SJCRH30 (cell line): Measurements from ENCODE around the gene CPT2. TPM values are rescaled to one million over a fixed set of nuclear protein-coding genes. Genes with fewer than 3 reads are reported as not detected.

Source experiments
- DNase-seq, 2 experiments: peaks; one replicate each; pipeline ENCODE4 v3.0.0-alpha.2; 2015 to 2020
- H3K27ac ChIP-seq: fragments of 250-450 bp; sonication (Bioruptor Pico); 2 replicates; pipeline ENCODE4 v1.5.1; 2020; ENCODE audit warnings: mild to moderate bottlenecking, moderate library complexity
- H3K27me3 ChIP-seq: fragments of 250-450 bp; sonication (Bioruptor Pico); 2 replicates; pipeline ENCODE4 v1.5.1; 2020; ENCODE audit warnings: mild to moderate bottlenecking, moderate library complexity
- H3K36me3 ChIP-seq: fragments of 250-450 bp; sonication (Bioruptor Pico); 2 replicates; pipeline ENCODE4 v1.5.1; 2020; ENCODE audit warnings: mild to moderate bottlenecking, moderate library complexity
- H3K4me1 ChIP-seq: fragments of 250-450 bp; sonication (Bioruptor Pico); 2 replicates; pipeline ENCODE4 v1.5.1; 2020; ENCODE audit warnings: mild to moderate bottlenecking, moderate library complexity
- H3K4me3 ChIP-seq: fragments of 250-450 bp; sonication (Bioruptor Pico); 2 replicates; pipeline ENCODE4 v1.5.1; 2020; ENCODE audit warnings: mild to moderate bottlenecking, moderate library complexity
- H3K9me3 ChIP-seq: fragments of 250-450 bp; sonication (Bioruptor Pico); replicated peaks from 2 replicates; pipeline ENCODE4 v1.5.1; 2020; ENCODE audit warnings: mild to moderate bottlenecking, moderate library complexity
- total RNA-seq: library from RNA; depleted of rRNA; stranded (reverse); fragments of >200 nt; shearing (Covaris generic); gene quantifications from 2 replicates; pipeline ENCODE4 v1.2.3, GENCODE V29; 2014

The CPT2 gene
- total RNA-seq, 1 experiment from 2014 or later, result 20.0 TPM

DNA sequence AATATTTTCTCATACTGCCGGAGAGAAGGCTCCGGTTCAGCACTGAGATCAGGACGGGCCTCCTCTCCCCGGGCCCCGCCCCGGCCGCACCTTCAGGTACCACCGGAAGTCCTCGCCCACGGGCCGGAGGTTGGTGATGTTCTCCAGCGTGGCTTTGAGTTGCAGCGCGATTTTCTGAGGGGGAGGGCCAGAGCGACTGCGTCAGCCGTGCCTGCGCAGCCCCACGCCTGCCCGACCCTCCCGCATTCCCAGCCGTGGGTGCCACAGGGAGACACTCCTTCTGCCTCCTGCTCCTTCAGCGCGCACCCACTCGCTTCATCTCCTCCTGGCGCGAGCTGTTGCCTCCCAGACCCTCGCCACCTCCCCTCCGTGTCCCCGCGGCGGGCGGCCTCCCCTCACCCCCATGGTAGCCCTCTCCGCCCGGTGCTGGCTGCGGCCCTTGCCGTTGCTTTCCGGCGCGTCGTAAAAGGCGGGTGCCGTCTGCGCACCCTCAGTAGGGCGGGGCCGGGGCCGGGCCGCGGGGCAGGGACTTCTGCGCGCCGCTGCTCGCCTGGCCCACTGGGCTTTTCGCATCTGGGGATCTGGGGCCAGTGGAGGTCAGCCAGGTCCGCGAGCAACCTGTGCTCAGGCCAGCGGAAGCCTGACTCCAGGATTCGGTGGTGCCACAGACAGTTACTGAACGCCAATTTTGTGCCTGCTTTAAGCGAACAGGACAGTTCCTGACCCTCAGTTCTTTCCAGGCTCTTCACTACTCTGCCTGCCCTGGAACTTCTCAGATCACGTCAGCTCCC is 23.7 kb downstream of the CPT2 start, which contains the start of gene CZIB:
Gene CZIB, minus strand, starts transcription at position 464 of the 791 bp plus-strand sequence. Its CDS starts 59 bp downstream, at position 405.
- H3K4me3 ChIP-seq, result peak within 1 kb of the TSS; percentile 87
- no peaks in the 10 kb centered on the region for H3K27me3 ChIP-seq
- H3K27ac ChIP-seq, result peak within 1 kb of the TSS; percentile 82
- peak; percentile 93 to 94 for DNase-seq
- H3K36me3 ChIP-seq, result 0 out of 2 replicates have a peak, but pooled peaks cover 2% of the 10 kb centered on the region
- H3K9me3 ChIP-seq, result no peaks in the 10 kb centered on the region
- no peaks in the 10 kb centered on the region for H3K4me1 ChIP-seq

DNA sequence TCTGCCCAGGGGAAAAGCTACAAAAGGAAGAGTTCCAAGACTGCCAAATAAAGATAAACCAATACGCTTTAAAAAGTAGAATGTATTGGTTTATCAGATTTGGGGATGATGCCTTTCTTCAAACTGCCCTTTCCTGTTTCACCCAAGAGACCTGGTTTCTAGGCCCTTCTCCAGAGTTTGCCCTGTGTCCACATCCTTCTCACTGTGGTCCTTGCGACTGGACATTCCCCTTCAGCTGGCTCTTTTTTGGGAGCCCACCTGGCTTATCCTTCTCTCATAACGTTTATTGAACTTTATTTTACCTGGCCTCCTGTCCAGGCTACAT is 24.3 kb downstream of the CPT2 start:
- no peaks in the 10 kb centered on the region for H3K27me3 ChIP-seq
- H3K36me3 ChIP-seq, result no peaks in the 10 kb centered on the region
- H3K4me1 ChIP-seq, result no peaks in the 10 kb centered on the region
- peak overlapping the region; percentile 82 for H3K27ac ChIP-seq
- no peak for DNase-seq
- peak overlapping the region; percentile 87 for H3K4me3 ChIP-seq
- no peaks in the 10 kb centered on the region for H3K9me3 ChIP-seq

DNA sequence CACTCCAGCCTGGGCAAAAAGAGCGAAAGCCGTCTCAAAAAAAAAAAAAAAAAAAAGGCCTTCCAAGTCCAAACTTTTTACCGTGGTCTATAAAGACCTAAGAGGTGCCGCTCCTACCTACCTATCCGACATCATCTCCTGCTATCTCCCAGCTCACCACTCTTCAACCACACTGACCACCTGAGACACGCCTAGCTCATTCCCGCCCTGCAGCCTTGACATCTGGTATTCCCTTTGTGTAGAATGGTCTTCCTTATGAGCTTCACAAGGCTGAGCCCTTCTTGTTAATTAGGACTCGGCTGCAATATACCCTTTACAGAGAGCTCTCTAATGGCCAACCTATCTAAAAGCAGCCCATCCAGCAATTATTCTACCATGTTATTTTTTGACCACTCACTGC is 41.0 kb downstream of the CPT2 start:
- Histone ChIP-seq H3K36me3 (peaks cover 27% of the 10 kb centered on the region), H3K4me3 (peak overlapping the region; percentile 91), H3K4me1 (peaks cover 3% of the 10 kb centered on the region; the same call in 1 of the 2 replicates), H3K27me3 (no peaks in the 10 kb centered on the region), H3K27ac (peak overlapping the region; percentile 59), H3K9me3 (no peaks in the 10 kb centered on the region)
- DNase-seq, result peak in 1 of 2 experiments; percentile 13

DNA sequence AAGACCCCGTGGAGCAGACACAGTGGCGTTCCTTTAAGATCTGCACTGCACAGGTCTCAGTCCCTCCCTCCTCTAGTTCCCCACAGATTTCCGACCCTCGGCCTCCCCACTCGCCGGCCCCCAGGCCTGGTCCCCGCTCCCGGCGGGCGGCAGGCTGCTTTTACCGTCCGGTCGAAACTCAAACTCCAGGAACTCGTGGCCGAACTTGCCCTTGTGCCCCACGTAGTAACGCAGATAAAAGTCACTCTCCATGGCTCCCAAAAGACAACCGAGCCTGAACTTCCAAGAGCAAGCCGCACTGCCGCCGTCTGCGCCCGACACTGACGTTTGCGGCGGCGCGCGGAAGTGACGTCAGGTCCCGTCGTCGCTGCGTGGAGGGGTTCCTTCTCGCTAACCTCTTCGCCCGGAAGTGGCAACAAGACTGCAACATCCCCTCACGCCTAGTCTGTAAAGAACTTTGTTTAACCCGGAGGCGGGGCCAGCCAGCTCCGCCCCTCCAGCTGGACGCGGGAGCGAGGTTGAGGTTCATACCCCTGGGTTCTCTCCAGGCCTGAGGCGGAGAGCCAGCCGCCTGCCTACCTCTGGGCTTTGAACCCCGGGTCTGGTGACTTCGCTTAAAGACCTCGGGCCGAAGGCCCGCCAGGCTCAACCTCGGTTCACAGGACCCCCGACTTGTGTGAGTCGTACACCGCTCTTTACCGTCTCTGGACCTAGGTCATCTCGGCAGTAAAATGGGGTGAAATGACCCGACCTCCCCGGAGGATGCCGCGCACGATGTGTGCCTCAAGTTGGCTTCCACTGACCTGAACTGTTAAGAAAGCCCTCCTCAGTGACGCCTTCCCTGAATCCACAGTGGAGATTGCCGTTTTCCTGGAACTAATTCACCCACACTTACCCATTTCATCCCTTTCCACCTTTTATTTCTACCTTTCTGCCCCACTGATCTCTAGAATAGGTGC is 41.9 kb downstream of the CPT2 start, which contains the start of gene MAGOH:
Gene MAGOH, minus strand, starts transcription at position 322 of the 959 bp plus-strand sequence. Its CDS starts 70 bp downstream, at position 252.
- peaks cover 21% of the 10 kb centered on the region for H3K36me3 ChIP-seq
- peaks cover 3% of the 10 kb centered on the region; the same call in 1 of the 2 replicates for H3K4me1 ChIP-seq
- peak within 1 kb of the TSS; percentile 91 for H3K4me3 ChIP-seq
- peak; percentile 97 for DNase-seq
- H3K27me3 ChIP-seq, result no peaks in the 10 kb centered on the region
- H3K27ac ChIP-seq, result peak within 1 kb of the TSS; percentile 59
- H3K9me3 ChIP-seq, result no peaks in the 10 kb centered on the region

GRCh38 chr1:53241828-53242227 is 45.2 kb downstream of the CPT2 start:
- no peak for DNase-seq
- Histone ChIP-seq H3K9me3 (no peaks in the 10 kb centered on the region), H3K36me3 (no peaks in the 10 kb centered on the region; the same call in 1 of the 2 replicates), H3K27me3 (no peaks in the 10 kb centered on the region), H3K4me3 (no peak overlapping the region), H3K4me1 (peaks cover 3% of the 10 kb centered on the region; the same call in 1 of the 2 replicates), H3K27ac (no peak overlapping the region)

DNA sequence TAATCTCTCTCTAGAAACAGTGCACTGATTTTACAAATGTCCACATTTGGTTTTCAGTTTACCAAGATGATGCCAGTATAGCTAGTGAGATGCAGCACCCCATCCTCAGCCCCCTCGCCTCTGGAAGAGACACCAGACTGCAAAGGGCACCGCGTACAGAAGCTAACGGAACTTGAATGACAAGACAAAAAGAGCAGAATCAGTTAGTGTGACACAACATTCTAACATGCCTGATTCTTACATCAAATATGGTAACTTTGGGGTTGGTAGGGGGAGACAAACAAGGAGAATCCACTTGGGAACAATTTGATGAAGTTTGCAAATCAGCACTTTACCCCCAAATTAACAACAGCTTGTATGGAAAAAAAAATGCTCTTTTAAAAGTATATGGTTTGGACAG is 45.8 kb downstream of the CPT2 start:
- no peaks in the 10 kb centered on the region; the same call in 1 of the 2 replicates for H3K36me3 ChIP-seq
- no peak overlapping the region for H3K27ac ChIP-seq
- H3K4me3 ChIP-seq, result no peak overlapping the region
- H3K27me3 ChIP-seq, result no peaks in the 10 kb centered on the region
- no peak for DNase-seq
- peaks cover 3% of the 10 kb centered on the region; the same call in 1 of the 2 replicates for H3K4me1 ChIP-seq
- H3K9me3 ChIP-seq, result no peaks in the 10 kb centered on the region

DNA sequence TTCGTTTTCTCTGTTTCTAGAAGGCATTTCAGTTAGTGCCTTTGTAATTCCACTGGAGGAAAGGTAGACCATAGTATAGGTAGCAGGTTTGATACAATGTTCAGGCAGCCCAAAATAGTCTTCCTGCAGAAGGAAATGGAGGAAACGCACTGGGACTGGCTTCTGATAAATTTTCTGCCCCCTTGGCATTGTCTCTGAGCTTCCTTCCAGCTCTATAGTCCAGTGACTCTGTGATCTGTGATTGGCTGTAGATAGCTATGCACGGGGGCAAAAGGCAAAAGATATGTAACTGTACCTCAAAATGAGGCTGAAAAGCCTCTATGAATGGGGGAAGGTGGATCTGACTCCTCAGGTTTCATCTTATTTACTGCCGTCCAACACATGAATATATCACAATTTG is 47.5 kb downstream of the CPT2 start:
- Histone ChIP-seq H3K9me3 (no peaks in the 10 kb centered on the region), H3K27ac (no peak overlapping the region), H3K36me3 (no peaks in the 10 kb centered on the region; the same call in 1 of the 2 replicates), H3K4me1 (peaks cover 1% of the 10 kb centered on the region; the same call in 1 of the 2 replicates), H3K27me3 (no peaks in the 10 kb centered on the region), H3K4me3 (no peak overlapping the region)
- no peak for DNase-seq

GRCh38 chr1:53246261-53247134 is 49.9 kb downstream of the CPT2 start:
- no peaks in the 10 kb centered on the region for H3K27me3 ChIP-seq
- H3K36me3 ChIP-seq, result no peaks in the 10 kb centered on the region; the same call in 1 of the 2 replicates
- no peaks in the 10 kb centered on the region for H3K4me1 ChIP-seq
- no peaks in the 10 kb centered on the region for H3K9me3 ChIP-seq
- DNase-seq, result no peak
- H3K4me3 ChIP-seq, result no peak overlapping the region
- H3K27ac ChIP-seq, result no peak overlapping the region

GRCh38 chr1:53249706-53250105 is 53.1 kb downstream of the CPT2 start:
- H3K9me3 ChIP-seq, result no peaks in the 10 kb centered on the region
- no peak overlapping the region for H3K27ac ChIP-seq
- DNase-seq, result no peak

DNA sequence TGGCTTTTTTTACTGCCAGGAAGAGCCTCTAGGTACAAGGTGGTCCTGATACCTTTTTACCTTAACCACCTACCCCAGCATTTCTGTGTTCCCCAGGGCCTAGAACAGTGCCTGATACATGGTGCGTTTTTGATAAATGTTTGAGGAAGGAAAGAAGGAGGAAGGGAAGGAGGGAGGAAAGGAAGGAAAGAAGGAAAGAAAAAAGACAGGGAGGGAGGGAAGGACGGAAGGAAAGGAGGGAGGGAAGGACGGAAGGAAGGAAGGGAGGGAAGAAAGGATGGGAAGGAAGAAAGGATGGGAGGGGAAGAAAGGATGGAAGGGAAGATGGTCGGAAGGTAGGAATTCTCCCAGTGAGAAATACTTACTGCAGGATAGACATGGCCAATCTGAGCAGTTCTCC is 53.7 kb downstream of the CPT2 start:
- H3K27me3 ChIP-seq, result no peaks in the 10 kb centered on the region
- H3K9me3 ChIP-seq, result no peaks in the 10 kb centered on the region
- no peak overlapping the region for H3K4me3 ChIP-seq
- no peaks in the 10 kb centered on the region; the same call in 1 of the 2 replicates for H3K36me3 ChIP-seq
- no peak for DNase-seq
- no peaks in the 10 kb centered on the region for H3K4me1 ChIP-seq
- H3K27ac ChIP-seq, result no peak overlapping the region

More at GRCh38 chr1:53249706-53250105, 53.1 kb downstream of the CPT2 start:
- no peaks in the 10 kb centered on the region; the same call in 1 of the 2 replicates for H3K36me3 ChIP-seq
- no peaks in the 10 kb centered on the region for H3K4me1 ChIP-seq
- no peaks in the 10 kb centered on the region for H3K27me3 ChIP-seq
- H3K4me3 ChIP-seq, result no peak overlapping the region

- Histone ChIP-seq H3K9me3 (no peaks in the 10 kb centered on the region), H3K27me3 (no peaks in the 10 kb centered on the region), H3K4me3 (no peak overlapping the region), H3K27ac (no peak overlapping the region), H3K36me3 (peaks cover 3% of the 10 kb centered on the region; the same call in 1 of the 2 replicates), H3K4me1 (no peaks in the 10 kb centered on the region)
- DNase-seq, result no peak
Measured at GRCh38 chr1:53254011-53254640, 57.5 kb downstream of the CPT2 start.

DNA sequence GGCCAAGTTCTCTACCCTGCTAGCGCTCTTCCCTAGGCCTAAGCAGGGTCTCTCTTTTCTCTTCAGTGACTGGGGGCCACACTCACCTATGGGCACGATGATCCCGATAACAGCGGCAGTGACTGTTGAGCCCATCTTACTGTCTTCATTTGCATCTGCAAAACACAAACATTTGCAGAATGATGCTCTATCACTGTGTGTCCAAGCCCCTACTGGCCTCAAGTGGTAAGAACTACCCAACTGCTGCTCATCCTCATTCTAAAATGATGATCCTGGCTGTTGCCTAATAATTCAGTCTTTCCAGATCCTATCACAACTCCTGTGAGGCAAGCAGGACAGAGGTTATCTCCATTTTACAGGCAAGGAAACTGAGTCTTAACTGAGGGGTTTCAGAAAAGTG is 58.4 kb downstream of the CPT2 start:
- Histone ChIP-seq H3K9me3 (no peaks in the 10 kb centered on the region), H3K4me3 (no peak overlapping the region), H3K36me3 (peaks cover 3% of the 10 kb centered on the region; the same call in 1 of the 2 replicates), H3K27me3 (no peaks in the 10 kb centered on the region), H3K27ac (no peak overlapping the region), H3K4me1 (no peaks in the 10 kb centered on the region)
- no peak for DNase-seq
